Prostate gland (tissue), 2 donors: ENCODE data around the gene CYP2A6. TPM values are rescaled to one million over a fixed set of nuclear protein-coding genes. Genes with fewer than 3 reads are reported as not detected.
"Not testable (repeated sequence)": the region's sequence is repeated elsewhere in the genome, so short reads cannot be mapped to it uniquely, and the experiment has no call there.

Source experiments
- DNase-seq: peaks from one replicate; pipeline ENCODE4 v3.0.0-alpha.2; 2019; ENCODE audit warnings: low spot score
- H3K27ac ChIP-seq, 2 donors: fragments of 200-600 bp; sonication (generic); 2 replicates each; pipeline ENCODE4 v1.5.1; 2017 to 2019
- H3K27me3 ChIP-seq: fragments of 200-600 bp; sonication (generic); replicated peaks from 2 replicates; pipeline ENCODE4 v1.5.1; 2019; ENCODE audit not compliant: insufficient read depth
- H3K36me3 ChIP-seq, 2 donors: fragments of 200-600 bp; sonication (generic); 1 replicate in 1 of 2; 2 replicates in 1 of 2; pipeline versions ENCODE4 v1.5.1 to v1.8.1; 2017 to 2019
- H3K4me1 ChIP-seq: fragments of 200-600 bp; sonication (generic); replicated peaks from 2 replicates; pipeline ENCODE4 v1.5.1; 2019
- H3K4me3 ChIP-seq, 2 donors: fragments of 200-600 bp; sonication (generic); 2 replicates each; pipeline ENCODE4 v1.5.1; 2017 to 2019
- H3K9me3 ChIP-seq: fragments of 200-600 bp; sonication (generic); 2 replicates; pipeline ENCODE4 v1.5.1; 2017
- POLR2A ChIP-seq: fragments of 450-650 bp; IDR thresholded peaks from one replicate; pipeline ENCODE4 v1.6.1; 2016; ENCODE audit warnings: antibody characterized with exemption, mild to moderate bottlenecking
- POLR2AphosphoS5 ChIP-seq: sonication (generic); formaldehyde crosslinking; IDR thresholded peaks from one replicate; pipeline ENCODE4 v1.6.1; 2017; ENCODE audit warnings: antibody characterized with exemption
- WGBS: methylation state at CpG from one replicate; pipeline ENCODE4 v1.1.5; 2018; 5-methylcytosine and 5-hydroxymethylcytosine counted together
- intact Hi-C: fragments of 100-400 bp; cut with DNase I; formaldehyde crosslinking; loops from one replicate; pipeline ENCODE4 v1.14.2; 2022
- total RNA-seq, 2 donors: library from RNA; depleted of rRNA; stranded (reverse); fragments of >200 nt; gene quantifications; one replicate each; pipeline ENCODE4 v1.1.0, GENCODE V29; 2016
- TF ChIP-seq, protein P1 (sequence below), 4 experiments: fragments of 200-600 bp in 2 of 4; fragments of 450-650 bp in 2 of 4; sonication (generic) in 2 of 4; IDR thresholded peaks; 1 replicate in 3 of 4; 2 replicates in 1 of 4; pipeline ENCODE4 v1.5.1; 2016 to 2019; ENCODE audit warnings: antibody characterized with exemption in 4 of 4, mild to moderate bottlenecking in 2 of 4, moderate library complexity in 2 of 4

The CYP2A6 gene
- total RNA-seq, 2 donors from 2014 or later = 1.1 TPM; not detected in 1

DNA sequence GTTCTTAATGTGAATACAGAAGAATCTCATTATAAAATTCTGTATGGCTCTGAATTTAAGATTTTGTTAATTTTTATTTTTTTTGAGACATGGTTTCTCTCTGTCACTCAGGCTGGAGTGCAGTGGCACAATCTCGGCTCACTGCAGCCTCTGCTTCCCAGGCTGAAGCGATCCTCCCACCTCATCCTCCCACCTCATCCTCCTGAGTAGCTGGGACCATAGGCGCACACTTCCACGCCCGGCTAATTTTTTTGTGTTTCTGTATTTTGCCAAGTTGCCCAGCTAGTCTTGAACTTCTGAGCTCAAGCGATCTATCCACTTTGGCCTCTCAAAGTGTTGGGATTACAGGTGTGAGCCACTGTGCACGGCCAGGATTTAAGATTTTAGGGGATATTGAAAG is 17.5 kb upstream of the CYP2A6 start:
- Histone ChIP-seq H3K4me1 (no peaks in the 10 kb centered on the region), H3K27me3 (no peaks in the 10 kb centered on the region), H3K36me3 (no peaks in the 10 kb centered on the region), H3K27ac (no peak overlapping the region), H3K9me3 (no peaks in the 10 kb centered on the region), H3K4me3 (no peak overlapping the region)
- intact Hi-C loops = no loop called here
- TF ChIP-seq POLR2AphosphoS5 = no peak
- TF ChIP-seq, protein P1, sequence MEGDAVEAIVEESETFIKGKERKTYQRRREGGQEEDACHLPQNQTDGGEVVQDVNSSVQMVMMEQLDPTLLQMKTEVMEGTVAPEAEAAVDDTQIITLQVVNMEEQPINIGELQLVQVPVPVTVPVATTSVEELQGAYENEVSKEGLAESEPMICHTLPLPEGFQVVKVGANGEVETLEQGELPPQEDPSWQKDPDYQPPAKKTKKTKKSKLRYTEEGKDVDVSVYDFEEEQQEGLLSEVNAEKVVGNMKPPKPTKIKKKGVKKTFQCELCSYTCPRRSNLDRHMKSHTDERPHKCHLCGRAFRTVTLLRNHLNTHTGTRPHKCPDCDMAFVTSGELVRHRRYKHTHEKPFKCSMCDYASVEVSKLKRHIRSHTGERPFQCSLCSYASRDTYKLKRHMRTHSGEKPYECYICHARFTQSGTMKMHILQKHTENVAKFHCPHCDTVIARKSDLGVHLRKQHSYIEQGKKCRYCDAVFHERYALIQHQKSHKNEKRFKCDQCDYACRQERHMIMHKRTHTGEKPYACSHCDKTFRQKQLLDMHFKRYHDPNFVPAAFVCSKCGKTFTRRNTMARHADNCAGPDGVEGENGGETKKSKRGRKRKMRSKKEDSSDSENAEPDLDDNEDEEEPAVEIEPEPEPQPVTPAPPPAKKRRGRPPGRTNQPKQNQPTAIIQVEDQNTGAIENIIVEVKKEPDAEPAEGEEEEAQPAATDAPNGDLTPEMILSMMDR (IDR thresholded peaks at IDR 0.05) = no peak
- TF ChIP-seq POLR2A = no peak
- DNase-seq = no peak
- WGBS = 93% methylated on average over 7 of the region's 7 CpGs

DNA sequence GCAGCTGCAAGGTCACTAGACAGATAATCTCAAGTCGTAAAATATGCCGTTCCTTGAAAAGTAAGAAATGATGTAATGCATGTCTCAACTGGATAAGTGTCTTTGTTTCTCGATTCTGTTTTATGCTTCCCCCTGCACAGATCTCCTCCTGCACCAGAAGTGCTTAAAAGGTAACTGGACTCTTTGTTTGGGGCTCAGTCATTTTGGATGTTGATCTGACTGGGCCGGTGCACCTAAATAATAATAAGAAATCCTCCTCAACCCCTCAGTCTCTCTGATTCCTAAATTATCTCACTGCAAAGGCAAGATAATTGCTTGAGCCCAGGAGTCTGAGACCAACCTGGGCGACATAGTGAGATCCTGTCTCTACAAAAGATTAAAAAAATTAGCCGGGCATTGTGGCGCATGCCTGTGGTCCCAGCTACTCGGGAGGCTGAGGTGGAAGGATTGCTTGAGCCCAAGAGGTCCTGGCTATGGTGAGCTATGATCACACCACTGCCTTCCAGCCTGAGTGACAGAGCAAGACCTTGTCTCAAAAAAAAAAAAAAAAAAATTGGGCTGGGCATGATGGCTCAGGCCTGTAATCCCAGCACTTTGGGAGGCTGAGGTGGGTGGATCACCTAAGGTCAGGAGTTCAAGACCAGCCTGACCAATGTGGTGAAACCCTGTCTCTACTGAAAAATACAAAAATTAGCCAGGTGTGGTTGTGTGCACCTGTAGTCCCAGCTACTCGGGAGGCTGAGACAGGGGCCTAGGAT is 14.7 kb upstream of the CYP2A6 start:
- WGBS = 50% methylated on average over 9 of the region's 9 CpGs
- intact Hi-C loops = not testable (repeated sequence)

DNA sequence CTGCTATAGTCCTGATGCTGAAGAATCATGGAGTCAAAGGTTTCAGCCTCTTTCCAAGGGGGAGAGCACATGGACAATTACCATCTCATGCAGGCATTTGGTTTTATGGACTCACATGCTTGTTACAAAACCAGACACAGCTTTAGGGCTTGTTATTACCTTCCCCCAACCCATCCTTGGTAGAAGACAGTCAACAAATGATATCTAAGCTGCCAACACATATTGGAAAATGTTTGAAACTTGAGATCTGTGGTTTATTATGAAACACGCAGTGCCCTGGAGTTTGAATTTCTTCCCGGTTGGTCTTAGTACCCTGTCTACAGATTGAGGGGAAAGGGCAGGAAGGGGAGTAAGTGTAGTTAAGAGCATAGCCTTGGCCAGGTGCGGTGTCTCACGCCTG is 12.5 kb upstream of the CYP2A6 start:
- Histone ChIP-seq H3K9me3 (no peaks in the 10 kb centered on the region), H3K36me3 (no peaks in the 10 kb centered on the region), H3K27me3 (no peaks in the 10 kb centered on the region), H3K27ac (no peak overlapping the region), H3K4me3 (no peak overlapping the region), H3K4me1 (no peaks in the 10 kb centered on the region)
- WGBS = 58% methylated on average over 4 of the region's 4 CpGs
- TF ChIP-seq, protein P1 (IDR thresholded peaks at IDR 0.05) = no peak
- TF ChIP-seq POLR2AphosphoS5 = peak; percentile 30
- intact Hi-C loops = no loop called here
- DNase-seq = no peak

More for the DNA sequence above, 14.7 kb upstream of the CYP2A6 start:
- not testable (repeated sequence) for H3K9me3 ChIP-seq, H3K4me3 ChIP-seq, DNase-seq, H3K27ac ChIP-seq, H3K4me1 ChIP-seq, H3K27me3 ChIP-seq, H3K36me3 ChIP-seq

DNA sequence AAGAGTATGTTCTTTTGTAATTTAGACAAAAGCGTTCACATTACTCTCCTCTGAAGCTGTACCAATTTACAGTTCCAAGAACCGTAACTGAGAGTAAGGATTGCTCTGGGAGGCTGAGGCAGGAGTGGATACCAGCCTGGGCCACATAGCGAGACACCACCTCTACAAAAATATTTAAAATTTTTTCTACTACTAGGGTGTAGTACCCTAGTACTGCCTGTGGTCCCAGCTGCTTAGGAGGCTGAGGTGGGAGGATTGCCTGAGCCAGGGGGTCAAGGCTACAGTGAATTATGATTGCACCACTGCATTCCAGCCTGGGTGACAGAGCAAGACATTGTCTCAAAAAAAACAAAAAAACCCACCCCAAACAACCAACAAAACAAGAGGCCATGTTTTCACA is 12.1 kb upstream of the CYP2A6 start:
- TF ChIP-seq POLR2A = no peak
- TF ChIP-seq, protein P1 (IDR thresholded peaks at IDR 0.05) = peak in 1 of 4 experiments; percentile 24
- no peaks in the 10 kb centered on the region for H3K27me3 ChIP-seq

DNA sequence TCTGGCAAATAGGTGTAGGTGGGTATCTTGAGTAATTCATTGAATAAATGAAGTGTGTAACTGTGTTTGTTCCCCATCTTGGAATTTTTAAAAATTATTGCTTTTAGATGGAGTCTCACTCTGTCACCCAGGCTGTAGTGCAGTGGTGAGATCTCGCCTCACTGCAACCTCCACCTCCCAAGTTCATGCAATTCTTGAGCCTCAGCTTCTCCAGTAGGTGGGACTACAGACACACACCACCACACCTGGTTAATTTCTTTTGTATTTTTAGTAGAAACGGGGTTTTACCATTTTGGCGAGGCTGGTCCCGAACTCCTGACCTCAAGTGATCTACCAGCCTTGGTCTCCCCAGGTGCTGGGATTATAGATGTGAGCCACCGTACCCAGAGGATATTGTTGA is 7.9 kb upstream of the CYP2A6 start:
- intact Hi-C loops = no loop called here
- no peaks in the 10 kb centered on the region for H3K27me3 ChIP-seq
- 86% methylated on average over 5 of the region's 5 CpGs for WGBS
- H3K4me1 ChIP-seq = no peaks in the 10 kb centered on the region
- H3K36me3 ChIP-seq = no peaks in the 10 kb centered on the region
- TF ChIP-seq POLR2AphosphoS5 (no peak), POLR2A (no peak)
- TF ChIP-seq, protein P1 (IDR thresholded peaks at IDR 0.05) = no peak
- H3K27ac ChIP-seq = no peak overlapping the region
- H3K9me3 ChIP-seq = no peaks in the 10 kb centered on the region
- no peak overlapping the region for H3K4me3 ChIP-seq
- no peak for DNase-seq

More for the DNA sequence above, 12.1 kb upstream of the CYP2A6 start:
- intact Hi-C loops = no loop called here
- WGBS = 96% methylated on average over 3 of the region's 3 CpGs
- Histone ChIP-seq H3K4me3 (no peak overlapping the region), H3K36me3 (no peaks in the 10 kb centered on the region), H3K4me1 (no peaks in the 10 kb centered on the region), H3K9me3 (no peaks in the 10 kb centered on the region), H3K27ac (no peak overlapping the region)
- no peak for DNase-seq

DNA sequence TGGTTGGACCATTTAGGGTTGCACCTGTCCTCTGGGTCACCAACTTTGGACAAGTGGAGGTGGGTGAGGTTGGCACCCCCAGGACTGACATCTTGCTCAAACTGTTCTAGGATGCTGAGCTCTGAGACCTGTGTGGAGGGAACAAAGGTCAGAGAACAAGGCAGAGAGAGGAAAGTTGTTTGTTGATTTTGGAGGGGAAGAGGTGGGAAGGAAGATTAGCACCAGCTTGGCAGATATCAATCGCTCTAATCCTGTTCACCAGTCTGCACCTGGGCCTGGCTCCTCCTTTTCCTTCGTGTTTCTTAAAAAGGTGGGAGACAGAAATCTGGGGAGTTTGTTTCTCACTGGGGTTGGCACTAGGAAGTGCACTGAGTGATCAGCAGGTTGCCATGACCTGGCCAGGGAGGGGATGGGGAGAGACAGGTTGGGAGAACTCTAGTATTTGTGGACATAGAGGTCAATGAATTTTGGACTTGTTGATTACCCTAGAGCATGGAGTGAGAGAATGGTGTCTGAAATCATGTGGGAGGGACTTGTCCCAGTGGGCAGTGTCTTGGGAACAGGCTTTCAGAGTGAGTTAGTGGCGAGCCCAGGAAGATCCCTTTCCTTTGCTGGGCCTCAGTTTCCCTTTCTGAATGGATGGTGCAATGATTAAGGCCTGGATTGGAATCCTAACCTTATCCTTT is 2.4 kb upstream of the CYP2A6 start:
- H3K4me1 ChIP-seq, DNase-seq, H3K36me3 ChIP-seq, intact Hi-C loops, H3K4me3 ChIP-seq, H3K27me3 ChIP-seq, H3K27ac ChIP-seq, H3K9me3 ChIP-seq: not testable (repeated sequence)
- 73% methylated on average over 2 of the region's 3 CpGs for WGBS

DNA sequence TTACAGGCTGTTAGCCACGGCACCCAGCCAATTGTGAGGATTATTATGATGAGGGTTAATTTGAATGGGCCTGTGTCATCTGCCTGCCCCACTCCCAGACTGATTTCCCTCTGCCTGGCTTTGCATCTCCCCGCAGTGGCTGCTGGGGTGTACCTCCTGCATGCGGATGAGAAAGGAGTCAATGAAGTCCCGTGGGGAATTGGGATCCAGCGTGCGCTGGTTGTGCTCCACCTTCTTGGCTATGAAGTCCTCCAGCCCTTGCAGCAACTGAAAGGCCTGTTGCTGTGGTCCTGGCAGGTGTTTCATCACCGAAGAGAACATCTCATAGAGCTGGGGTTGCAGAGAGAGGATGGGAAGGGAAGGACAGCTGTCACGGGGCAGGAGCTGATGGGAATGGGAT is 3.5 kb downstream of the CYP2A6 start:
- intact Hi-C loops, DNase-seq, H3K4me1 ChIP-seq, H3K9me3 ChIP-seq, H3K4me3 ChIP-seq, H3K36me3 ChIP-seq, H3K27me3 ChIP-seq, H3K27ac ChIP-seq: not testable (repeated sequence)
- WGBS = 89% methylated on average over 8 of the region's 8 CpGs

DNA sequence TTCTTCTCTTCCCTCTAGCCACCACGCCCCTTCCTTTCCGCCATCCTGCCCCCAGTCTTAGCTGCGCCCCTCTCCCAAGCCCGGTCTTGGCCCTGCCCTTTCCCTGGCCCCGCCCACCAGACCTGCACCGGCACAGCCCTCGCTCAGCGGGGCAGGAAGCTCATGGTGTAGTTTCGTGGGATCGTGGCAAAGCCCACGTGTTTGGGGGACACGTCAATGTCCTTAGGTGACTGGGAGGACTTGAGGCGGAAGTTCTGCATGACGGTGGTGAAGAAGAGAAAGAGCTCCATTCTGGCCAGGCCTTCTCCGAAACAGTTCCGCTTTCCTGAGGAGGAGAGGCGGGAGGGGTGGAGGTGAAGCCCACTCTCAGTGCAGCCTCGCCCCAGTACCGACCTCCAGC is 6.6 kb downstream of the CYP2A6 start:
- DNase-seq, intact Hi-C loops, H3K4me3 ChIP-seq, H3K27ac ChIP-seq, H3K4me1 ChIP-seq, H3K36me3 ChIP-seq, H3K27me3 ChIP-seq, H3K9me3 ChIP-seq: not testable (repeated sequence)
- 8% methylated on average over 17 of the region's 19 CpGs for WGBS
